ENCODE data around the gene LRPPRC.
A peak's percentile ranks its signal among the peaks of the same experiment; 100 is the strongest.
"Not testable (repeated sequence)": the region's sequence is repeated elsewhere in the genome, so short reads cannot be mapped to it uniquely, and the experiment has no call there.

The LRPPRC gene

DNA sequence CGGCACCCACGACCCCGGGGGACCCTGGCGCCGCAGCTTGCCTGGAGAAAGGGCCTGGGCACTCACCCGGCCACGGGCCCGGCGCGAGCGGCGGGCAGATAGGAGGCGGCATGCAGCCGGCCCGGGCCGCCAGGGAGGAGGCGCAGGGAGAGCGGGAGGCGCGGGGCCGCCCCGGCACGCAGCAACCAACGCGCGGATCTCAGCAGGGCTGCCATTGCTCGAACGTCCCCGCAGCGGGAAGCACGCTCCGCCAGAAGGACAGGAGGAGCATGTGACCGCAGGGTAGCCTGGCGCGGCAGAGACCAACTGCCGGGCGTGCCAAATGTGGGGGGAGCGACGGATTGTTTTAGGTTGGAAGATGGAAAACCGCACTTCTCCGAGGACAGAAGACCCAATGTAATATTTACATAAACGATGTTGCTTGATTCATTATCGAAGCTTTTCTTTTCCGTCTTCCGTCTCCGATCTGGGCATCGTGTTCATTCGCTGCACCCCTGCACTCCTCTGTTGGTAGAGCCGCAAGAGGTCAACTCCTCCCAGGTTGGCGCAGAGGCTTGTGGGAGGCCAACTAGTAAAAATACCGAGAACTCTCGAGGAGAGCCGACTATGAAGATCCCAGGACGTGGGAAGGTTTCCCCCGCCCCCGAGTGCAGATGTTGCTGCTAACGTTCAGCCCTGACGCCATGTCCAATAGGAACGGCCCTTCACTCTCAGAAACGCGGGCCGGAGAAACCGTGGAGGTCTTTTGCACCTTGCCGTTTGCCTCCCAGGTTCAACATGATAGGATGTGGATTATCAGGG lies at the start of gene LRPPRC:
Gene LRPPRC (minus strand): TSS at position 257 of the 801 bp plus-strand sequence. CDS start 42 bp downstream, at position 215.
- peak; percentile 67 to 75 for DNase-seq (ENCODE audit: low read depth in 2 of 2)

DNA sequence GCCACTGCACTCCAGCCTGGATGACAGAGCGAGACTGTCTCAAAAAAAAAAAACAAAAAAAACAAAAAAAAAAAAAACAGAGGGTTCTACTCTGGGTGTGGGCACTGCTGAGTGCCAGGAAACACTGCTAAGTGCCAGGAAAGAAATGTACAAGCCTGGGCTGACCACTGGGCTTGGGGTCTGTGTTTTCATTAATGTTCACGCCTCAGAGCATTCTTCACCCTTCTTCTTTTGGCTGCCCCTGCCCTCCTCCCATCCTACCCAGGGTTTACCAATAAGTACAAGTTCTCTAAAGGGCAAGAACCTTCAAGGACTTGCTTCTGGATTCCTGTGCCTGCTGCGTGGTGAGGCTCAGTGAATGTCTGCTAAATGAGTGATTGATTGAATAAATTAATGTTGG lies 49.3 kb upstream of the LRPPRC start:
- no peak for DNase-seq (ENCODE audit: low read depth in 2 of 2)

DNA sequence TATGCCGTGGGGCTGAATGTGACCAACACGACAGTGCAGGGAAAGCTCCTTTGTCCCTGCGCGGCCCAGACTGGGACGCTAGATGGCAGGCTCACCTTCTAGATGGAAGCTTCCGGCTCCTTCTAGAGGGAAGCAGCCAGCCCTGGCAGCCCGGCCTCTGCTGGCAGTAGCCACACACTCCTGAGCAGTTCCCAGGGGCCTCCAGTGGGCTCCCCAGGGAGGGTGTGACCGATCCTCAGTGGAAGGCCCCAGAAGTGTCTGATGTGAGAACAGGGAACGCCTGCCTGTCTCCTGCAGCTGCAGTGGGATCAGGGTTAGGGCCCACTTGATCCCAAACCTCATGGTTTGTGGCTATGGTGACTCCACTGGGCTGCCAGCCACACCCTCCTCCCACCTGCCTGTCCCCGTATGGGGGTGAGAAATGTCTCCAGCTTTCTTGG lies 48.5 kb upstream of the LRPPRC start:
- peak; percentile 49 to 61 for DNase-seq (ENCODE audit: low read depth in 2 of 2)

GRCh38 chr2:44040365-44040764 lies 44.6 kb upstream of the LRPPRC start:
- no peak for DNase-seq (ENCODE audit: low read depth in 2 of 2)

GRCh38 chr2:44038277-44038676 lies 42.5 kb upstream of the LRPPRC start:
- DNase-seq (ENCODE audit: low read depth in 2 of 2): no peak

DNA sequence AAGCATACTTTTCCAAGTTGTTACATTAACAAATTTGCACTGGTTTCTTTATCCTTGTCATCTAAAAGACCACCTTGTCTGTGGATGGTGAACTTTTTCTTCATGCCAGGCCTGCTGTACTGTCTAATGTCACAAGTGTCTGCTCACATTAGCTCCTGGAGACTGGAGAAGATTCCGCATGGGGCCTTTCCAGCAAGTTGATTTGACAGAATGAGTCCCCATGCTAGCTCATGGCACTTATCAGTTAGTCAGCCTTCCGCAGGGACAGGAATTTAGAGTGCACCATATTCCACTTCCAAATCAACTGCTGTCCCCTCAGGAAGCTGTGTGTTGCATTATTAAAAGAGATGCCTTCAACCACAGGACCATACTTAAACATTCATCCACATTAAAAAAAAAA lies 41.4 kb upstream of the LRPPRC start:
- DNase-seq (ENCODE audit: low read depth in 2 of 2): no peak

DNA sequence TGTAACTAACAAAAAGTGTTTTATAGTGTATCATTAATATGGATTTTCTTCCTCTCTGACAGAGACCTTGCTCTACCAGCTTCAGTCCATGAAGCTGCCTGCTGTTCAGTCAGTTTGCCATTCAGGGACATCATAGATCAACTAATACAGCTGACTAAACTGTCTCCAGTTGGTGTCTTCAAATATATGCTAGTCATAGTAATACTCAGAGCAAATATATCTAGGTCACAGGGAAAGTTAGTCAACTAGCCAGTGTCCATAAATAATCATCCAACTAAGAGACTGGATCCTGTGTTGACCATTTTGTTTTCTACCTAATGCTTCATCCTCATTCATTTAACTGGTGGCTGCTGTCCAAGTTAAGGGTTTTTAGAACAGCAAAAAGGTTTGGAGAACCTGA lies 38.2 kb upstream of the LRPPRC start:
- no peak for DNase-seq (ENCODE audit: low read depth in 2 of 2)

- DNase-seq (ENCODE audit: low read depth in 2 of 2): not testable (repeated sequence)
Observed at GRCh38 chr2:44027076-44027475, 31.3 kb upstream of the LRPPRC start.

- DNase-seq (ENCODE audit: low read depth in 2 of 2): peak in 1 of 2 donors; percentile 11
Observed at GRCh38 chr2:44016282-44016681, 20.5 kb upstream of the LRPPRC start.

DNA sequence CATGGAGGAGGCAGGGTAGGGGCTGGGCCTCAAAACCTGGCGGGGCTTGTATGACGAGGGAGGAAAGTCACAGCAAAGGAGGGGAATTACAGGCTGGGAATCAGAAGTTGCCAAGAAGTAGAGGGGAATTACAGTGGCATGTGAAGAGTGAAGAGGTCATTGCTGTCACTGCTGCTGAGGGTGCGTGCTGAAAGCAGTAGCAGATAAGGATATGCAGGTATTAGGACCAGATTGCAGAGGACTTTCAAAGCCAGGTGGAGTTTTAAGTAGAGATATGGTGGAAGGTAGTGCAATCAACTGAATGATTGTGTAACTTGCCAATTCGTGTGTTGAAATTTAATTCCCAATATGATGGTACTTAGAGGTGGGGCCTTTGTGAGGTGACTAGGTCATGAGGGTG lies 19.4 kb upstream of the LRPPRC start:
- no peak for DNase-seq (ENCODE audit: low read depth in 2 of 2)

GRCh38 chr2:44013205-44013604 lies 17.4 kb upstream of the LRPPRC start:
- DNase-seq (ENCODE audit: low read depth in 2 of 2): not testable (repeated sequence)

GRCh38 chr2:44010266-44010665 lies 14.5 kb upstream of the LRPPRC start:
- no peak for DNase-seq (ENCODE audit: low read depth in 2 of 2)

- no peak for DNase-seq (ENCODE audit: low read depth in 2 of 2)
Observed at GRCh38 chr2:44009136-44009735, 13.4 kb upstream of the LRPPRC start.

DNA sequence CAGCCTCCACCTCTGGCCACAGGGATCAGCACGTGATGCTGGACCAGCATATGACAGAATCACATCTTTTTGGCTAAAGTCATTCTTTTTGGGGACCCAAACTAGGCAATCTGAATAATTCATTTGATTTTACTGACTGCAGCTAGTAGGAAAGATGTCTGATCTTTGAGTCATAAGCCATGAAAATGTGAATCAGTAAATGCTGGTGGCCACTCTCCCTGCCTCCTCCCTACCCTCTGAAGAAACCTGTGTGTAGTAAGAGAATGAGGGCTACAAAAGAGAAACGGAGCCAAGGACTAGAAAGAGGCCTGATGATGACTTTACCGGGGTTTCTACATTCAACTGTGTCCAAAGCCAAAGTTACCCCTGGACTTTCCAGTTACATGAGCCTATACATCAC lies 10.1 kb upstream of the LRPPRC start:
- no peak for DNase-seq (ENCODE audit: low read depth in 2 of 2)

GRCh38 chr2:44004735-44005602 lies 9.2 kb upstream of the LRPPRC start:
- DNase-seq (ENCODE audit: low read depth in 2 of 2): no peak

DNA sequence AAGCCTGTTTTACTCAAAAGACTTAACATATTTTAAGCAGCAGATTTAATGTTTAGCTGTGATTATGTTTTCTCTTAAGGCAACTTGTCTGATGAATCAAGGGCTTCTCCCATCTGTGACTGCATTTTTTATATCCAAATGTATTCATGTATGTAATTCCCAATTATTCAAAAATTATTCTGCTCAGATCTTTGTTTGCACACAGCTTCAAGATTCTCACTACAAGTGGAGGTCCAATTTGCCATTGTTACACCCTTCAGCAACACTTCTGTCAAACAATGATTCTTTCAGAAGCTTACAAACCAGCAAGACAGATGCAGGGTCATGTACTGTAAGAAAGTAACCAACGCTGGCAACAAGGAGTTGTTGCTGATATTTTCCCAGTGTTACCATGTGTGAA lies 5.9 kb upstream of the LRPPRC start:
- DNase-seq (ENCODE audit: low read depth in 2 of 2): no peak

- no peak for DNase-seq (ENCODE audit: low read depth in 2 of 2)
Observed at GRCh38 chr2:43998263-43998662, 2.5 kb upstream of the LRPPRC start.

DNA sequence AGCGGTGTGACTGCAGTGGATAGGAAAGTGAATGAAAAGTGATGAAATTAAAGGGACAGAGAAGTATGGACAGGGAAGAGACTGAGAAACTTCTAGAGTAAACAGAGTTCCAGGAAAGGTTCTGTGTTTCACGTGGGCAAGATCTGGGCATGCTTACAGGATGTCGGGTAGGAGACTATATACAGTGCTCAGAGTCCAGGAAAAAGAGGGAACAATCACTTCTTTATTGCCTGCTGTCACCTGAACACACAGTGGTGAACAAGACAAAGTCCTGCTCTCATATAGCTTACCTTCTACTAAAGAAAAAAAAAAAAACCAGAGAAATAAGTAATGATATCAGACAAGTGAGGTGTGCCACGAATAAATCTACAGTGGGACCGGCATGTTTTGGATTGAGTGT lies 2.4 kb downstream of the LRPPRC start:
- DNase-seq (ENCODE audit: low read depth in 2 of 2): no peak

- no peak for DNase-seq (ENCODE audit: low read depth in 2 of 2)
Observed at GRCh38 chr2:43989545-43989944, 6.2 kb downstream of the LRPPRC start.

DNA sequence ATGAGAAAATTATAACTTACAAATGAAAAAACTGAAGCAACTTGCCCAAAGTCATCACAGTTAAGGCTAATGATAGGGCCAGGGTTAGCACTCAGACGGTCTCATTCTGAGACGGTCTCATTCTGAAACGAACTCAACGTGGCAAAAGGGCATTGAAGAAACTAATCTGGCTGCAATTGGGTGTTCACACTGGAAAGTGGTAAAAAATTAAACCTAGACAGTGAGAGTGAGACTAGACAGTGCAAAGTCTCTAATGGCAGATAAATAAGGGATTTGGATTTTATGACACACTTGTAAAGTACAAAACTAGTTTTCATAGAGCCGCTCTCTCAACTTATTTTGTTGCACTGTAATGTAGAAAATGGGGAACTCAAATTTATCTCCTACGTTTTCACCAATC lies 9.2 kb downstream of the LRPPRC start:
- DNase-seq (ENCODE audit: low read depth in 2 of 2): no peak

DNA sequence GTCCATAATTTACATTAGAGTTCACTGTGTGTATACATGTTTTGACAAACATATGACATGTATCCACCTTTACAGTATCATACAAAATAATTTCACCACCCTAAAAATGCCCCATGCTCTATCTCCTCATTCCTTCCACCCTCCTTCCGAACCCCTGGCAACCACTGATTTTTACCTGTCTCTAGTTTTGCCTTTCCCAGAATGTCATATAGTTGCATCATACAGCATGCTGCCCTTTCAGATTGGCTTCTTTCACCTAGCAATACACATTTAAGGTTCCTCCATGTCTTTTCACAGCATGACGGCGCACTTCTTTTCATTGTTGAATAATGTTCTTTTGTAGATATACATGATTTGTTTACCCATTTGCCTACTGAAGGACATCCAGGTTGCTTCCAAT lies 10.4 kb downstream of the LRPPRC start:
- DNase-seq (ENCODE audit: low read depth in 2 of 2): no peak

DNA sequence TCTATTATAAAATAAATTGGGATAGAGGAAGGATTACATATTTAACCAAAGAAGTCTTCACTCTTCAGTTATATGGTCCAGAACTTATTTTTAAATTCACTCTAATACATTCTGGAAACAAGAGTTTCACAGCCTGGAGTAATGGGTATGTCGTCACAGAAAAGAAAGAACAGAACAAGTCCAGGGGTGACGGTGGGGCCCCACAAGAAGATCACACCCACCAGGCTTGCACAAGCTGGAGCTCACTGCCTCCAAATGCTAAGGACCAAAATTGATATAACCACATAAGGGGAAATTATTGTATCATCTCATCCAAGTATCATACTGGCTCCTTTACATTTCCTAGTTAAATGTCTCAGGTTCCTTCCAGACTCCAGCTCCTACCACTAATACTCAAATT lies 11.3 kb downstream of the LRPPRC start:
- no peak for DNase-seq (ENCODE audit: low read depth in 2 of 2)

Data from stimulated activated CD4-positive, alpha-beta T cell treated with anti-CD3 and anti-CD28 coated beads, Interleukin-1b, Interleukin-23, amount 100 ng/mL, for 1 hour (primary cell).